ENCODE results near the gene SERPINA5.

- TF ChIP-seq SUZ12 (IDR thresholded peaks at IDR 0.05; ENCODE audit: extremely low read depth, insufficient read depth, insufficient read length) (no peak), YY1 (IDR thresholded peaks at IDR 0.05; ENCODE audit: insufficient read depth, insufficient read length) (no peak)
These were observed 41.0 kb upstream of the SERPINA5 start for GRCh38 chr14:94540031-94540794.
